GM19468 (cell line): Measurements from ENCODE around the gene SERPINB7.
"Not testable (repeated sequence)": the region's sequence is repeated elsewhere in the genome, so short reads cannot be mapped to it uniquely, and the experiment has no call there.

ENCODE experiments used
- ATAC-seq: cut with Tn5 transposase; IDR thresholded peaks from one replicate; pipeline ENCODE4 v1.9.1; 2021; ENCODE audit warnings: mild to moderate bottlenecking, moderate library complexity, moderate number of reproducible peaks; ENCODE audit not compliant: unreplicated experiment; ENCODE audit errors: extremely low read depth

SERPINB7 gene, protein sequence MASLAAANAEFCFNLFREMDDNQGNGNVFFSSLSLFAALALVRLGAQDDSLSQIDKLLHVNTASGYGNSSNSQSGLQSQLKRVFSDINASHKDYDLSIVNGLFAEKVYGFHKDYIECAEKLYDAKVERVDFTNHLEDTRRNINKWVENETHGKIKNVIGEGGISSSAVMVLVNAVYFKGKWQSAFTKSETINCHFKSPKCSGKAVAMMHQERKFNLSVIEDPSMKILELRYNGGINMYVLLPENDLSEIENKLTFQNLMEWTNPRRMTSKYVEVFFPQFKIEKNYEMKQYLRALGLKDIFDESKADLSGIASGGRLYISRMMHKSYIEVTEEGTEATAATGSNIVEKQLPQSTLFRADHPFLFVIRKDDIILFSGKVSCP

DNA sequence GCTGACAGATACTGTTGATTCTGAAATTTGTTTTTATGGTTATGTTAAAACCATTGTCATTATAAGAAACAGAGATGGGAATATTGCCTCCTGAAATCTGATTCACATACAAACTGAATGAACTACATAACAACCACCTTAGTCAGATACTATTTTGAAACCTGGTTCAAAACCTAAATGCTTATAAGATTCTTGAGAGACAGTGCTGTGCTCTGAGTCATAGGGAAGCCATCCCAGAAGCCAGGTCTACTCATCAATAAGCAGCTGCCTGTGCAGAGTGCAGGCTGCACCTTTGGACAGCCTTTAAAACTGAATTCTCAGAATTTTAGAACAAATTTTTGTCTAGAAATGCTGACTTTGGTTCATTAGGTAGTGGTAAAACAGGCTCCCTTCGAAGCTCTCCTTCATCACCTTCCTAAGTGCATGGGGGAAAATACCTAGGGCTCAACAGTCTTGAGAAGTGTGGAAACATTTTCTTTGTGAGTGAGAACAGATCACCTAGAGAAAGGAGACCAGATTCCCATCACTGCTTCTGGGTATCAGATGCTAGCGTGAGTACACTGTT lies at the start of gene SERPINB7:
Gene SERPINB7, plus strand, starts transcription at position 253 of the 565 bp plus-strand sequence. CDS start 6,955 bp downstream, outside the sequence.
- ATAC-seq: no peak

DNA sequence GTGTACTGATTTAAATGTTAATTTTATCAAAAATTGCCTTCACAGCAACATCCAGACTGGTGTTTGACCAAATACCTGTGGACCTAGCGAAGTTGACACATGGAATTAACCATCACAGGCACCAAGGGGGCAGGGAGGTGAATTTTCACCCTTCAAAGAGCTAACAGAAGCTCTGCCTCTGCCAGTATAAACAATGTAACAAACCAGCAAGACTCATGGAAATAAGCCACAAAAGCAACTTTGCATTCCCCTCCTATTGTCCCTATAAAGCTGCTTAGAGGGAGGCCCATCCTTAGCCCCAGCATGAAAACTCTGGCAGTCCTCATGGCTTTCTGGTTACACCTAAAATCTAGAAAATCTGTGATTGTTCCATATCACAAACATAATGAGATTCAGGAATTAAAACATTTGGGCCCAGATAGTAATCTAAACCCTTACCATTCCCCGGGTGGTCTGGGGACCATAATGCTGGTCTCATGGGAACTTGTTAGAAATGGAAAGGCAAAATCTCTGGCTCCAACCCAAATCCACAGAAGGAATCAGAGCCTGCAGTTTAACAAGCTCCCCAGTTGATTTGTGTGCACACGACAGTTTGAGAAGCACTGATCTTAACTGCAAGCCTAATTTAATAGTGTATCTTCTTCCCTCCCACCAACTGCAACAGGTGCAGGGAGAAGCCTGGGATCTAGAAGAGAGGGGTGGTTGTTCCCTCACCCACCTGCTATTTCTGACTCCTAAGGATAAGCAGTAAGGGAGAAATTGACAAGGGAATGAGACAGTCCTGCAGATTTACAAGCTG lies 49.3 kb upstream of the SERPINB7 start:
- ATAC-seq: no peak

DNA sequence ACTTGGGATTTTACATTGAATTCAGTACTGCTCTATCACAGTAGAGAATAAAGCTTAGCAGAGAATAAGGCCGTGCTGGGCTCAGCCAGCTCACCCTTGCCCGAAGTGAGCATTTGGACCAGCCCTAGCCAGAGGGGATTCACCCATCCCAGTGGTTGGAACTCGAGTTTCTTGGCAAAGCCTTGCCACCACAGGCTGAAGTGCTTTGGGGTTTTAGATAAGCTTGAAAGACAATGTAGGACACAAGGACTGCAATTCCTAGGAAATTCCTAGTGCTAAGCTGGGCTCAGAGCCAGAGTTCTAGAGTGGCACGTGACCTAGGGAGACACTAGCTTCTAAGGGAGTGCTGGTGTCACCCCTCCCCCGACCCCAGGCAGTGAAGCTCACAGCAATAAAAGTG lies 44.4 kb upstream of the SERPINB7 start:
- ATAC-seq: no peak

DNA sequence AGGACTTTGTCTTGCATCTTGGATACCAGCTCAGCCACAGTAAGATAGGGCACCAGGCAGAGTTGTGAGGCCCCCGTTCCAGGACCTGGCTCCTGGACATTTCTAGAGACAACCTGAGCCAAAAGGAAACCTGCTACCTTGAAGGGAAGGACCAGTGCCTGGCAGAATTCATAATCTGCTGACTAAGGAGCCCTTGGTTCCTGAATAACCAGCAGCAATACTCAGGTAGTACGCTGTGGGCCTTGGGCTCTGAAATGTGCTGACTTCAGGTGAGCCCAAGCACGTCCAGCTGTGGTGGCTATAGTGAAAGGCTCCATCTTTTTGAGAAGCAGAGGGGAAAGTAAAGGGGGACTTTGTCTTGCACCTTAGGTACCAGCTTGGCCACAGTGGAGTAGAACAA lies 44.0 kb upstream of the SERPINB7 start:
- no peak for ATAC-seq

DNA sequence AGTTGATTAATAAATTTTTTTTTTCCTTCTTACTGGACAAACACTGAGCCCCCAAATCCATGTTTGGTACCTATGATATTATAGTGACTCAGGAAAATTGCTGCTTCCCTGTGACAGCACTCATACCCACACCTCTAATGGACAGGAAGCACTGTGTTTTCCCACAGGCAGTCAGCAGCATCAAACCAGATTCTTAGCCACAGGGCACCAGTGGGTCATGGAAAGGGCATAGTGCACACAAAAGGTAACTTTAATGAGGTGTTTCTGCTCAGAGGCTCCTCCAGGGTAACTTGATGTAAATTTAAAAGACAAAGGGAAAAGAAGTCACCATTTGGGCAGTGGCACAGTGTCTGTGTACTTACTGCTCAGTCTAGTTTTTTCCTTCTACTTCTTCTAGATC lies 38.3 kb upstream of the SERPINB7 start:
- no peak for ATAC-seq

DNA sequence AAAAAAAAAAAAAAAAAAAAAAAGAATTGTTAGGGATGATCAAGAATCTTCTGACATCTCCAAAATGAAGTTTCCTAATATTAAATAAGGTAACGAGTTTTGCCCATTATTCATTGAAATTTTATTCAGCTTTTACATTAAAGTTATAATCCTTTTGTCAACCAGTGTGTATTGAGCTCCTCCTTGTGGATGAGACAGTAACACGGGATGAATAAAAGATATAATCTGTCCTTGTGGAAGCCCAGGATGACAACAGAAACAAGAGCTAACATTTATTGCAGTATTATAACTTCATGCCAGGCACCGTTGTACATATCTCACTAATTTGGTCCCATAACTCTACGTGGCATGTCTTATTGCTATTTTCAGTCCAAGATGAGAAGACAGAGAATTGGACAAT lies 33.4 kb upstream of the SERPINB7 start:
- ATAC-seq: no peak

DNA sequence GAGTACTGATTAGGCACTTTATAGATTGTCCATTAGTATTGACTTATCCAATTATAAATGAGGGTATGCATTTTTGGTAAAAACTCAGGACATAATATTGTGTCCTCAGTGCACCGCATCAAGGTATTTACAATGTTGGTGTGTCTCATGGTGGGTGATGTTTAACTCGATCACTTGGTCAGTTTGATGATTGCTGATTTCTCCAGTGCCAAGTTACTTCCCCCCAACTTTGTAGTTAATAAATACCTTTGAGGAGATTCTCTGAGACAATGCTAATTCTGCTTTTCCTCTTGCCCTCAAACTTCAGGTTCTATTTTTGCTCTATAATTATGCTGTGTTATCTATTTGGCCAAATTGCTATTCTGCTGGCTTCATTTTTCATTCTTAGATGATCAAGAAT lies 28.2 kb upstream of the SERPINB7 start:
- no peak for ATAC-seq

DNA sequence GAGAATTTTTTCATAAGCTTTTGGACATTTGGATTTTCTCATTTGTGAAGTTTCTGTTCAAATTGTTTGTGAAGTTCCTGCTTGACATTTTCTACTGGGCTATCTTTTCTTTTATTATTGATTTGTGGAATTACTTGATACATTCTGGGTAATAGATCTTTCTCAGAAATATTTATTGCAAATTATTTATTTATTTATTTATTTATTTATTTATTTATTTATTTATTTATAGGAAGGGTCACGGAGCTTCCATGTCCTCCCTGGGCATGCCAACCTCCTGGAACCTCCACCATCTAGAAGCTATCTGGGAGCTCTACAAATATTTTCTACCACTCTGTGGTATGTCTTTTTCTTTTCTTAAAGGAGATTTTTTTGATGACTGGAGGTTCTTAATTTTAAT lies 25.7 kb upstream of the SERPINB7 start:
- ATAC-seq: no peak

DNA sequence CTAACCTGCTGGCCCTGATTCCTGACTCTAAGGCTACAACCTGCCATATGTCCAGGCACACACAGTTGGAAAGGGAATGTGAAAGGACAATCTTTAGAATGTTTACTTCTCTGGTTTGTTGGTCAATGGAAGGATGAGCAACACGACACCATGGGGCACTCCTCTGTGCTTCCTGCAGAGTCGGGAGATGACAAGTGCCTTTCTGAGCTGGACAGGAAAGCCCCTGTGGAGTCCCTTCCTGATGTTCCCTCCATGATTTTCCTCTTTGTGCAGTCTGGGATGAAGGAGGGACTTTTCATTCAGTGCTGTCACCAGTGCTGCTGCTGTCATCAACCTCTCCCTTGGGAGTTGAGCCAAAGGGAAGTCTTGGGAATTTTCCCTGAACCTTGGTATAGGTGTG lies 22.6 kb upstream of the SERPINB7 start:
- no peak for ATAC-seq

DNA sequence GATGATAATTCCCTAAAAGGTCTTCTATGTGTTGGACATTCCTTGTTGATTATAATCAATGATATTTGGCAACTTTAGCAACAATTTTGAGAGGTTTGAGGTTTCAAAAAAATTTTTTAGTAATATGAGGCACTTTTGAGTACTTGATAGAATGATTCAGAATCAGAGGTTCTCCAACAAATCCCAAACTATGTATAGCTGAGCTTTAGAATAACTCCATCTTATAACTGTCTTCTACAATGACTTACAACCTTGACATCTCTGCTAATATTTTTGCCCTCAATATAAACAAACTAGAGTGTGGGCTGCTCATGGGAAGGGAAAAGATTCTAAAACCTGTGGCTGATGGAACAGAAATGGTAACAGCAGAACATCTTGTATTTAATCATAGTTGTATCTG lies 21.5 kb upstream of the SERPINB7 start:
- ATAC-seq: no peak

DNA sequence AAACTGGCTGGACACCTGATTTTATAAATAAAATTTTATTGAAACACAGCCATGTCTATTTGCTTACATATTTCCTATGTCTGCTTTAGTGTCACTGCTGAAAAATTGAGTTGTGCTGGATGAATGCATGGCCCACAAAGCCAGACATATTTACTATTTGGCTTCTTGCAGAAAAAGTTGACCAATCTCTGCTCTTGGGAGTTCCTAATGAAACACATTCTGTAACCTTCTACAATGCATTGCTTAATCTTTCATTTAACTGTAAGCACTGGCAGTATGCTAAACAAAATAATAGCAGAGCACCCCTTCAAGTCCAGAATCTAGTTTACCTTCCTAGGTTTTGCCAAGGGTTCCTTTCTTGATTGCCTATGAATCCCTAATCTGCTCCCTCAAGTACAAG lies 17.7 kb upstream of the SERPINB7 start:
- ATAC-seq: no peak

DNA sequence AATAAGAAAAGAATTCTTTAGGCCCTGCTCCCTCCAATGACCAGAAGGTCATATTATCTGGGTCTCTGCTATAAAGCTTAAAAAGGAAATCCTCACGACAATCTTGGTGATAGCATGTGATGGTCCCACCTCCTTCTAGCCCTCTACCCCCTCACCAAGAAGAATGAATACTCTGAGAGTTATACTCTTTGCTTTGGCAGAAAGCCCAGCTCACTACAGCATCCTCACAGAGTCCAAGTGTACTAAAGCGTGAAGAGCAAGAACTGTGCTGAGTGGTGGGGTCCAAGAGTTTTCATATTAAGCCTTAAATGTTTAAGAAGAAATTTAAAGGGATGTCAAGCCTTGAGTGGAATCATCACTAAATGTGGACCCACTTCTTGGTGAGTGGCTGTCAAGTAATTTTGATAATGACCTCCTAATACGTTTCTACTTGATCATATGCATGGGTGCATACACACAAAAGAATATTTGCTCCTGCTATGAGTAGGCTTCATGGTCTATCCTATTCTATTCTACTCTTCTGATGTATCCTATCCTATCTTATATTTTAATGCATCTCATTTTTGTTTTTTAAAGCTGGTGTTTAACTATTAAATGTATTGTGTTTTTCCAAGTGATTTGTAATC lies 16.5 kb upstream of the SERPINB7 start:
- ATAC-seq: no peak

DNA sequence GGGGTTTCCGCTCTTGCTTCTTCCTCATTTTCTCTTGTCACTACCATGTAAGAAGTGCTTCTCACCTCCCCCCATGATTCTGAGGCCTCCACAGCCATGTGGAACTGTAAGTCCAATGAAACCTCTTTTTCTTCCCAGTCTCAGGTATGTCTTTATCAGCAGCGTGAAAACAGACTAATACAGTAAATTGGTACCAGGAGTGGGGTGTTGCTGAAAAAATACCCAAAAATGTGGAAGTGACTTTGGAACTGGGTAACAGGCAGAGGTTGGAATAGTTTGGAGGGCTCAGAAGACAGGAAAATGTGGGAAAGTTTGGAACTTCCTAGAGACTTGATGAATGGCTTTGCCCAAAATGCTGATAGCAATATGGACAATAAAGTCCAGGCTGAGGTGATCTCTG lies 15.4 kb upstream of the SERPINB7 start:
- ATAC-seq: not testable (repeated sequence)

DNA sequence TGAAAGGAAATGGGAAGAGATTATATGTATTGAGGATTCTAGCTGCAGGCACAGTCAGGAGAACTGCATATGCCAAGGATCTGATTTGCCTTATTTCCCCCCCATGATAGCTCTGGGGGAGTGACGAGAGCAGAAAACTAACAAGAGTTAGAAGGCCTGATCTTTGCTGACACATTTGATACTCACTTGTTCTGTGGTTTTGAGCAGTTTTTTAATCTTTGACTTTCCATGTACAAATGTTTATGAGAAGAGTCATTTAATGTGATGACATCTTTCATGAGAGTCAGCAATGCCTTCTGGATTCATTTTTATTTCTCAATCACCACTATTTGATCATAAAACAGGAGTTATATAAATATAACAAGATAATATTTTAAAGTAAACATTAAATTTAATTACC lies 12.7 kb upstream of the SERPINB7 start:
- ATAC-seq: no peak

DNA sequence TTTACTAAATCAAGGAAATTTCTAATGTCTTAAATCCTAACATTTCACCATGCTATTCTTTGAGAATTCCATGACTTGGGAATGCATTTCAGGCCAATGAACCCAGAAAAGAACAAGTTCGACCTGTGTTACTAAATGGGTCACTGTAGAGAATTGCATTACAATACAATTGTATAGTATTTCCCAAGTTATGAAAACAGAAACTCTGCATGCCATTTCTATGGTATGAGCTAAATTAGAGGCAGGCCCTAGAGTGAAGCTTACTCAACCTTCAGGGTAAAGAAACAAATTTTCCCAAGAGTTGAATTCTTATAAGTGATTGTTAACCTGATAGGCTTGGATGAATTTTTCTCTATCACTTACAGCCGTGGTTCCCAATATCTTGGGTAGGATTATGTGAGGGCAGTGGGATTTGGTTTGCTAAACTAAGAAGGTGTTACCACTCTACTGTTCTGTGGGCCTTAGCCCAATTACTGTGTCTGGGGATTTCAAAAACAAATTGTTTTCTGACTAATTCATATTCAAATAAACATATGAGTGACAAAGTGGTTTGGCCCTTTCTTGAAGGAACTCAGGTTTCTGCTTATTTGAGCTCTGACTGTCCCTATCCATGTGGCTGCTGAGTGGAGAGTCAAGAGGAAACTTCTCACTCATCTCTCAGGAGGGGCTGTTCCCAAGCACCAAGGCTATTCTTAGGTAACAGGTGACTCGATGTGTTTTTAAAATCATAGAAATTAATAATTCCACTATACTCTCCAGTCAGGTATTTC lies 11.2 kb upstream of the SERPINB7 start:
- no peak for ATAC-seq

DNA sequence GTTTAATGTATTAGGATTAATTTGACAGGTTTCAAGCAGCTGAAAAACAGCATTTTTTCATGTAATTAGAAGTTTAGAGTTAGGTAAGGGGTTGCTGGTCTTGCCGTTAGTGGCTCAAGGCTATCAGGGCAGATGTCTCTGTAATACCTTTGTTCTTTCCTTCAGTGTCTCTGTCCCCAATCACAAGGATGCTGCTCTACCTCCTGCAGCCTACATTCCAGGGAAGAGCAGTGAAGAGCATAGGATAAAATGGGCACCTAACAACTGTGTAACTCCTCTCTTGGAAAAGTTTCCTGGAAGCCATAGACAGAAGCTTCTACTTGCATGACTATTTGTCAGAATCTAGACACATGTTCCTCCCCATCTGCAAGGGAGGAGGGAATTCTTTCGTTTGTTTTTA lies 9.4 kb upstream of the SERPINB7 start:
- ATAC-seq: no peak

DNA sequence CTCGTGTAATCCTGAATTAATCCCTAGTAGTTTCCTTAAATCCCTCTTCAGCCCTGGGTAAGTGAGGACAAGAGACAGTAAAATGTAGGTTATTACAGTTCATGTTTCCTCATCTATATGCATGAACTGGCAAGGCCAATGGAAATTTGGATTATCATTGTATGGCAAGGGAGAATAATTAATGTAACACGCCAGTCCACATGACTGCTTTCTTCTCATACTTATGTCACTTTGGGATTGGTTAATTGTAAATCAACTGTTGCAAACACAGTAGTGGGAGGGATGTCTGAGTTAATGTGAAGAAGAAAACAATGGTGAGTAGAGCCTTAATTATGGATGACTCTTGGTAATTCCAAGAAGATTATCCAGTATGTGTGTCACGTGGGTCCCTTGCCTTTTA lies 1.7 kb upstream of the SERPINB7 start:
- ATAC-seq: no peak

DNA sequence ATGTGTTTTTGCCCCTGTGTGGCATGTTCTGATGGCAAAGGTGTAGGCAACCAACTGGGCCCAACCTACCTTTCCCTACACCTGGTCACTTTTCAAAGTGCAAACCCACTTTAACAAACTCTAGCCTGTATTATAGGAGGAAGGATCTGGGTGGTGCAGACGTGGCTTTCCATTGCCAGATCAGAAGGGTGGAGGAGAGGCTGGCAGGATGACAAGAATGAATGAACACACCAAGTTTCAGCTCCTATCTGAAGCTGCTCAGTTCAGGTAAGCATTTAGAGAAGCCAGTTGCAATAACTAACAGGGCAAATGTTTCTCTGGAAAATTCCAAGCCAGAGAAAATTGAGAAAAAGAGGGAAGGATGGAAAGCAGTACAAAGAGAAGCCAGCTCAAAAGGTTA lies 707 bp upstream of the SERPINB7 start:
- ATAC-seq: no peak

DNA sequence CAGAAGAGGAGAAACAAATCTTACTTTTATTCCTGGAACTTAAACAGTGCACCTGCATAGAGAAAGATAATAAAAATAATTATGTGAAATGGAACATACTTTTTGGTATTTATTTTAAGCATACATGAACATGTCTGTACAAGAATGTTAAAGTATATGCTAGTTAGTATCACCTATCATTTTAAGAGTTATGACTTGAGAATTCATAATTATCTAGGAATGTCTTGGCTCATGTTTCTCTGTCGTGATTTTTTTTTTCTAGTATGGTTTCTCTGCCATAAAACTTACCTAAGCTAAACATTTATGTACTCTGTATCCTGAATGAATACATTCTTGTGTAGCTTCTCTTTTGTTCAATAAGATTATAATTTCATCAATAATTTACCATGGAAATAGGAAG lies 4.2 kb downstream of the SERPINB7 start:
- ATAC-seq: no peak

DNA sequence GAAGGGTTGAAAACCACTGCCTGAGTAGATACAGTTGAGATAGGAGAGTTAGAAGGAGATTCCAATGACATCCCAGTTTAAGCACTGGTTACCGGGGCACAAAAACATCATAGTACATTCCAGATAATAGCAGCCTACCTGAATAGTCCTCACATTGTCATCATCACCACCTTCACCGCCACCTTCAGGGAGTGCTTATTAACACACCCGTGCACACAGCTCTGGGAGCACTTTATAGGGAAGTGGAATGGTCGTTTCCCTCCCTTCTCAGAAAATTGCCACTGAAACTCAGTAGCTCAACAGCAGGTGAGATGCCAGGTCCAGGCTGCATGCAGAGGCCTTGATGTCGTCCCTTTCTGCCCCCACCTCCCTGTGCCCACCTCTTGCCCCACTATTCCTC lies 8.2 kb downstream of the SERPINB7 start:
- no peak for ATAC-seq
